Measurements from ENCODE around the gene KCTD7.

DNA sequence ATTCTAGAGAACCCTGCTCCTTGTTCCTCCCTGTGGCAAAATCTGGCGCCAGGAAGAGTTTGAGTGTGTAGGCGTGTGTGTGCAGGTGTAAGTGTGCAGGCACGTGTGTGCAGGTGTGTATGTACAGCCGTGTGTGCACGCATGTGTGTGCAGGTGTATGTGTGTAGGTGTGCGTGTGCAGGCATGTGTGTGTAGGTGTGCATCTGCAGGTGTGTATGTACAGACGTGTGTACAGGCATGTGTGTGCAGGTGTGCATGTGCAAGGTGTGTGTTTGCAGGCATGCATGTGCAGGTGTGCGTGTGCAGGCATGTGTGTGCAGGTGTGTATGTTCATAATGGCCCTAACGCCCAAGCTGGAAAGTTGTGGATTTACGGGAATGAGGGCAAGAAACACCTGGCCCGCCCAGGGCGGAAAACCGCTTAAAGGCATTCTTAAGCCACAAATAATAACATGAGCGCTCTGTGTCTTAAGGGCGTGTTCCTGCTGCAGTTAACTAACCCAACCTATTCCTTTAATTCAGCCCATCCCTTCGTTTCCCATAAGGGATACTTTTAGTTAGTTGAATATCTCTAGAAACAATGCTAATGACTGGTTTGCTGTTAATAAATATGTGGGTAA, 34.1 kb downstream of the KCTD7 start:
- no peak for TF ChIP-seq USF2 (IDR thresholded peaks at IDR 0.05; ENCODE audit: borderline replicate concordance, low read depth, low read length)
- TF ChIP-seq ZBTB33 (IDR thresholded peaks at IDR 0.05): no peak
- no peak for TF ChIP-seq EZH2 (IDR thresholded peaks at IDR 0.05; ENCODE audit: borderline replicate concordance, control insufficient read depth, low read depth, low read length)
- TF ChIP-seq, protein P1, sequence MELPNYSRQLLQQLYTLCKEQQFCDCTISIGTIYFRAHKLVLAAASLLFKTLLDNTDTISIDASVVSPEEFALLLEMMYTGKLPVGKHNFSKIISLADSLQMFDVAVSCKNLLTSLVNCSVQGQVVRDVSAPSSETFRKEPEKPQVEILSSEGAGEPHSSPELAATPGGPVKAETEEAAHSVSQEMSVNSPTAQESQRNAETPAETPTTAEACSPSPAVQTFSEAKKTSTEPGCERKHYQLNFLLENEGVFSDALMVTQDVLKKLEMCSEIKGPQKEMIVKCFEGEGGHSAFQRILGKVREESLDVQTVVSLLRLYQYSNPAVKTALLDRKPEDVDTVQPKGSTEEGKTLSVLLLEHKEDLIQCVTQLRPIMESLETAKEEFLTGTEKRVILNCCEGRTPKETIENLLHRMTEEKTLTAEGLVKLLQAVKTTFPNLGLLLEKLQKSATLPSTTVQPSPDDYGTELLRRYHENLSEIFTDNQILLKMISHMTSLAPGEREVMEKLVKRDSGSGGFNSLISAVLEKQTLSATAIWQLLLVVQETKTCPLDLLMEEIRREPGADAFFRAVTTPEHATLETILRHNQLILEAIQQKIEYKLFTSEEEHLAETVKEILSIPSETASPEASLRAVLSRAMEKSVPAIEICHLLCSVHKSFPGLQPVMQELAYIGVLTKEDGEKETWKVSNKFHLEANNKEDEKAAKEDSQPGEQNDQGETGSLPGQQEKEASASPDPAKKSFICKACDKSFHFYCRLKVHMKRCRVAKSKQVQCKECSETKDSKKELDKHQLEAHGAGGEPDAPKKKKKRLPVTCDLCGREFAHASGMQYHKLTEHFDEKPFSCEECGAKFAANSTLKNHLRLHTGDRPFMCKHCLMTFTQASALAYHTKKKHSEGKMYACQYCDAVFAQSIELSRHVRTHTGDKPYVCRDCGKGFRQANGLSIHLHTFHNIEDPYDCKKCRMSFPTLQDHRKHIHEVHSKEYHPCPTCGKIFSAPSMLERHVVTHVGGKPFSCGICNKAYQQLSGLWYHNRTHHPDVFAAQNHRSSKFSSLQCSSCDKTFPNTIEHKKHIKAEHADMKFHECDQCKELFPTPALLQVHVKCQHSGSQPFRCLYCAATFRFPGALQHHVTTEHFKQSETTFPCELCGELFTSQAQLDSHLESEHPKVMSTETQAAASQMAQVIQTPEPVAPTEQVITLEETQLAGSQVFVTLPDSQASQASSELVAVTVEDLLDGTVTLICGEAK (IDR thresholded peaks at IDR 0.05; ENCODE audit: borderline replicate concordance): no peak
- TF ChIP-seq JUNB (IDR thresholded peaks at IDR 0.05): no peak
- TF ChIP-seq CHD2 (IDR thresholded peaks at IDR 0.05; ENCODE audit: borderline replicate concordance, low read depth, low read length): no peak
- no peak for TF ChIP-seq RAD51 (IDR thresholded peaks at IDR 0.05)
- TF ChIP-seq CEBPB (IDR thresholded peaks at IDR 0.05; ENCODE audit: borderline replicate concordance in 1 of 2, low read depth in 2 of 2, low read length in 2 of 2): no peak
- TF ChIP-seq MAX (IDR thresholded peaks at IDR 0.05; ENCODE audit: low read depth, low read length): no peak
- TF ChIP-seq, protein P2, sequence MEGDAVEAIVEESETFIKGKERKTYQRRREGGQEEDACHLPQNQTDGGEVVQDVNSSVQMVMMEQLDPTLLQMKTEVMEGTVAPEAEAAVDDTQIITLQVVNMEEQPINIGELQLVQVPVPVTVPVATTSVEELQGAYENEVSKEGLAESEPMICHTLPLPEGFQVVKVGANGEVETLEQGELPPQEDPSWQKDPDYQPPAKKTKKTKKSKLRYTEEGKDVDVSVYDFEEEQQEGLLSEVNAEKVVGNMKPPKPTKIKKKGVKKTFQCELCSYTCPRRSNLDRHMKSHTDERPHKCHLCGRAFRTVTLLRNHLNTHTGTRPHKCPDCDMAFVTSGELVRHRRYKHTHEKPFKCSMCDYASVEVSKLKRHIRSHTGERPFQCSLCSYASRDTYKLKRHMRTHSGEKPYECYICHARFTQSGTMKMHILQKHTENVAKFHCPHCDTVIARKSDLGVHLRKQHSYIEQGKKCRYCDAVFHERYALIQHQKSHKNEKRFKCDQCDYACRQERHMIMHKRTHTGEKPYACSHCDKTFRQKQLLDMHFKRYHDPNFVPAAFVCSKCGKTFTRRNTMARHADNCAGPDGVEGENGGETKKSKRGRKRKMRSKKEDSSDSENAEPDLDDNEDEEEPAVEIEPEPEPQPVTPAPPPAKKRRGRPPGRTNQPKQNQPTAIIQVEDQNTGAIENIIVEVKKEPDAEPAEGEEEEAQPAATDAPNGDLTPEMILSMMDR (IDR thresholded peaks at IDR 0.05 in 2 of 3, conservative IDR thresholded peaks at IDR 0.05 in 1 of 3; ENCODE audit: control insufficient read depth in 2 of 3, extremely low read depth in 1 of 3, insufficient read depth in 1 of 3, low read depth in 3 of 3, low read length in 3 of 3): no peak
- TF ChIP-seq, protein P3, sequence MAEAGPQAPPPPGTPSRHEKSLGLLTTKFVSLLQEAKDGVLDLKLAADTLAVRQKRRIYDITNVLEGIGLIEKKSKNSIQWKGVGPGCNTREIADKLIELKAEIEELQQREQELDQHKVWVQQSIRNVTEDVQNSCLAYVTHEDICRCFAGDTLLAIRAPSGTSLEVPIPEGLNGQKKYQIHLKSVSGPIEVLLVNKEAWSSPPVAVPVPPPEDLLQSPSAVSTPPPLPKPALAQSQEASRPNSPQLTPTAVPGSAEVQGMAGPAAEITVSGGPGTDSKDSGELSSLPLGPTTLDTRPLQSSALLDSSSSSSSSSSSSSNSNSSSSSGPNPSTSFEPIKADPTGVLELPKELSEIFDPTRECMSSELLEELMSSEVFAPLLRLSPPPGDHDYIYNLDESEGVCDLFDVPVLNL (IDR thresholded peaks at IDR 0.05; ENCODE audit: low read depth, low read length): no peak
- no peak for TF ChIP-seq NFYB (IDR thresholded peaks at IDR 0.05; ENCODE audit: insufficient read depth, low read depth, low read length)
- TF ChIP-seq MYC (IDR thresholded peaks at IDR 0.05; ENCODE audit: insufficient read depth, insufficient read length, insufficient replicate concordance, low read length, severe bottlenecking): no peak
